Progenitor cell of endocrine pancreas (in vitro differentiated cells): ENCODE data around the gene RNF150. TPM values are rescaled to one million over a fixed set of nuclear protein-coding genes. Genes with fewer than 3 reads are reported as not detected.

Experiments used
- DNase-seq: peaks from one replicate; pipeline ENCODE4 v3.0.0; 2021; ENCODE audit warnings: low spot score; ENCODE audit not compliant: unreplicated experiment
- H3K27ac Mint-ChIP-seq: 2 replicates; pipeline ENCODE4 v1.8.0; 2021; ENCODE audit warnings: mild to moderate bottlenecking, moderate library complexity, mixed read lengths
- H3K27me3 Mint-ChIP-seq: 2 replicates; pipeline ENCODE4 v1.8.0; 2021; ENCODE audit warnings: mixed read lengths
- H3K36me3 Mint-ChIP-seq: 2 replicates; pipeline ENCODE4 v1.8.0; 2022; ENCODE audit warnings: mixed read lengths; ENCODE audit not compliant: insufficient read depth
- H3K4me1 Mint-ChIP-seq: 2 replicates; pipeline ENCODE4 v1.8.0; 2021; ENCODE audit warnings: low read depth, mixed read lengths
- H3K4me3 Mint-ChIP-seq: 2 replicates; pipeline ENCODE4 v1.8.0; 2021; ENCODE audit warnings: low read depth, mild to moderate bottlenecking, moderate library complexity, mixed read lengths
- H3K9me3 Mint-ChIP-seq: 2 replicates; pipeline ENCODE4 v1.8.0; 2021; ENCODE audit warnings: low read depth, mixed read lengths
- total RNA-seq: library from RNA; stranded (reverse); gene quantifications from 2 replicates; pipeline ENCODE4 v1.2.1, GENCODE V29; 2021
- TF ChIP-seq, protein P1 (sequence below): fragments of 200-600 bp; sonication (generic); IDR thresholded peaks from one replicate; pipeline ENCODE4 v1.5.0; 2021; ENCODE audit warnings: antibody characterized with exemption, mild to moderate bottlenecking; ENCODE audit not compliant: unreplicated experiment

Gene RNF150
- total RNA-seq, 1 donor from 2014 or later = 23.1 TPM

DNA sequence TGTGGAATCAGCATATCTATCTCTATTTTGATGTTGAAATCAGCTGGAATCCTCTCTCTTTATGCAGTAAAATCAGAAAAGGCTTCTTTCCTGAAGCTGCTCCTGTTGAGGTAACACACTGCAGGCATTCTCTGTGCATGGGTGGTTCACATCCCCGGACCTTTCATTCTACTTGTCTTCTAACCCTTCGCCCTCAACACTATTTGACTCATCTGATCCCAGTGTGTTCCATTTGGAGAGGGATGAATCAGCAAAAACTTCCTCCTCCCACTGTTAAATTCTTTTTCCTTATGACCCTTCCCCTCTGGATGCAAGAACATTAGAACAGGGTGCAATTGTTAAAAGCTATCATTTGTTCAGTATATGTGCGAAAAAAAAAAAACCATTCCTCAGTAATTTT is 67.4 kb downstream of the RNF150 start:
- Mint-ChIP-seq H3K36me3 (peaks cover 2% of the 10 kb centered on the region), H3K27me3 (no peaks in the 10 kb centered on the region), H3K9me3 (no peaks in the 10 kb centered on the region), H3K4me3 (no peak overlapping the region), H3K27ac (no peak overlapping the region), H3K4me1 (no peaks in the 10 kb centered on the region)
- DNase-seq = no peak
- TF ChIP-seq, protein P1, sequence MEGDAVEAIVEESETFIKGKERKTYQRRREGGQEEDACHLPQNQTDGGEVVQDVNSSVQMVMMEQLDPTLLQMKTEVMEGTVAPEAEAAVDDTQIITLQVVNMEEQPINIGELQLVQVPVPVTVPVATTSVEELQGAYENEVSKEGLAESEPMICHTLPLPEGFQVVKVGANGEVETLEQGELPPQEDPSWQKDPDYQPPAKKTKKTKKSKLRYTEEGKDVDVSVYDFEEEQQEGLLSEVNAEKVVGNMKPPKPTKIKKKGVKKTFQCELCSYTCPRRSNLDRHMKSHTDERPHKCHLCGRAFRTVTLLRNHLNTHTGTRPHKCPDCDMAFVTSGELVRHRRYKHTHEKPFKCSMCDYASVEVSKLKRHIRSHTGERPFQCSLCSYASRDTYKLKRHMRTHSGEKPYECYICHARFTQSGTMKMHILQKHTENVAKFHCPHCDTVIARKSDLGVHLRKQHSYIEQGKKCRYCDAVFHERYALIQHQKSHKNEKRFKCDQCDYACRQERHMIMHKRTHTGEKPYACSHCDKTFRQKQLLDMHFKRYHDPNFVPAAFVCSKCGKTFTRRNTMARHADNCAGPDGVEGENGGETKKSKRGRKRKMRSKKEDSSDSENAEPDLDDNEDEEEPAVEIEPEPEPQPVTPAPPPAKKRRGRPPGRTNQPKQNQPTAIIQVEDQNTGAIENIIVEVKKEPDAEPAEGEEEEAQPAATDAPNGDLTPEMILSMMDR = no peak

DNA sequence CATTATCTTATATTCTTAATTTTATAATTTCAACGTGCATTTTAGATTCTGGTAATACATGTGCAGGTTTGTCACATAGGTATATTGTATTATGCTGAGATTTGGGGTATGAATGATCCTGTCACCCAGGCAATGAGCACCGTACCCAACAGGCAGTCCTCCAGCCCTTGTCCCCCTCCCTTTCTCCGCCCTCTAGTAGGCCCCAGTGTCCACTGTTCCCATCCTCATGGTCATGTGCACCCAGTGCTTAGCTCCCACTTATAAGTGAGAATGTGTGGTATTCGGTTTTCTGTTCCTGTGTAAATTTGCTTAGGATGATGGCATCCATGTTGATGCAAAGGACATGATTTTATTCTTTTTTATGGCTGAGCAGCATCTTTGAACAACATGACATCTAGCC is 70.6 kb downstream of the RNF150 start:
- Mint-ChIP-seq H3K36me3 (no peaks in the 10 kb centered on the region), H3K4me3 (no peak overlapping the region), H3K27me3 (no peaks in the 10 kb centered on the region), H3K9me3 (no peaks in the 10 kb centered on the region), H3K27ac (no peak overlapping the region), H3K4me1 (no peaks in the 10 kb centered on the region)
- TF ChIP-seq, protein P1 = no peak
- DNase-seq = no peak

DNA sequence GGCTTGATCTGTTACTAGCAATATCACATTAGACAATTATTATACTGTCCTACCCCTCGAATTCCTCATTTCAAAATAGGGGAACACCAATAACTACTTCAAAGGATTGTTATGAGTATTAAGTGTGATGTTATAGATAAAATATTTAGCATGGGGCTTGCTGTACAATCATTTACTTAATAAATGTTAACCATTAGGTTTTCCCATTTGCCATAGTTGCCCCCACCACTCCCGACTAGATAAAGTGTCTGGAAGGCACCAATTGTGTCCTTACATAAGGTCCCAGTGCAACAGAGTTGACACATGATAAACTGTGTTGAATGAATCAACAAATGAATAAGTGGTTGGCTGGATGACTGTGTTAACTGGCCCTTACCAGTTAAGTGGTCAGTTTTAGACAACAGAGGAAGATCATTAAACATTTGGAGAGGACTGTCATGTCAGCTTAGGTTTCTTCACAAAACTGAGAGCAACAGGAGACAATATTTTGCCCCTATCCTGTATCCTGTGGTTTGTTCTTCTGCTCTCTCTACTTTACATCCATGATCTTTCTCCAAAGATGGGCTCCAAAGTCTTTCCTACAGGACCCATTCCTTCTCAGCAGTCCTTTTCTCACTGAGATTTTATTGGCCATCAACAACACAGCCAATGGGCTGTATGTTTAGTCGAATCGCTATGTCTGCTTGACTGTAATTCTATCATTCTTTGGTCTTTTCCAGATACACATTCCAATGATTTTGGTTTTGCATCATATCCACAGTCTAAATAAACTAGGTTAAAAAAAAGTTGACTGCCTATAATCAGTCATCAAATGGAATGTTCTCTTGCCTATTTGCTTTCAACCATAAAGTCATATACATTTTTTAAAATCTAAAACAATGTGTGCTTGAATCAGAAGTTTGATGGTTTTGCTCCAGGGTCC is 74.4 kb downstream of the RNF150 start:
- TF ChIP-seq, protein P1 = no peak
- H3K4me3 Mint-ChIP-seq = no peak overlapping the region
- no peaks in the 10 kb centered on the region for H3K36me3 Mint-ChIP-seq
- H3K9me3 Mint-ChIP-seq = no peaks in the 10 kb centered on the region
- no peaks in the 10 kb centered on the region for H3K4me1 Mint-ChIP-seq
- H3K27me3 Mint-ChIP-seq = no peaks in the 10 kb centered on the region
- H3K27ac Mint-ChIP-seq = no peak overlapping the region
- DNase-seq = no peak

DNA sequence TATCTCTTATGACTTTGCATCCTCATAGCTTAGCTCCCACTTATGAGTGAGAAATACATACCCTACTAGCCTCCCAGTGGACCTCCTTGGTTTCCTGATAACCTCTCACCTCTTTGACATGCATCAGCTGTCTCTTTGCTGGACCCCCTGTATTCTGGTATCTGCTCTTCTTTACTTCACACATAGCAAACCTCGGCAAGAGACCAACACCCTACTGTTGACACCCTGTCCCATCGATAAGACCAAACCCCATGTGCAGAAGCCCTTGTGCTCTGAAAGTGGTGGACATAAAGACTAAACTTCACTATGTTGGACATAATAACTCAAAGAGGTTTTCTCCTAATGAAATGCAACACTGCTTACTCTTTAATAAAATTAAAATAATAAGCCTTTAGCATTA is 75.7 kb downstream of the RNF150 start:
- no peaks in the 10 kb centered on the region for H3K9me3 Mint-ChIP-seq
- H3K4me3 Mint-ChIP-seq = no peak overlapping the region
- no peaks in the 10 kb centered on the region for H3K27me3 Mint-ChIP-seq
- TF ChIP-seq, protein P1 = no peak
- no peaks in the 10 kb centered on the region for H3K36me3 Mint-ChIP-seq
- no peaks in the 10 kb centered on the region for H3K4me1 Mint-ChIP-seq
- DNase-seq = no peak
- no peak overlapping the region for H3K27ac Mint-ChIP-seq

DNA sequence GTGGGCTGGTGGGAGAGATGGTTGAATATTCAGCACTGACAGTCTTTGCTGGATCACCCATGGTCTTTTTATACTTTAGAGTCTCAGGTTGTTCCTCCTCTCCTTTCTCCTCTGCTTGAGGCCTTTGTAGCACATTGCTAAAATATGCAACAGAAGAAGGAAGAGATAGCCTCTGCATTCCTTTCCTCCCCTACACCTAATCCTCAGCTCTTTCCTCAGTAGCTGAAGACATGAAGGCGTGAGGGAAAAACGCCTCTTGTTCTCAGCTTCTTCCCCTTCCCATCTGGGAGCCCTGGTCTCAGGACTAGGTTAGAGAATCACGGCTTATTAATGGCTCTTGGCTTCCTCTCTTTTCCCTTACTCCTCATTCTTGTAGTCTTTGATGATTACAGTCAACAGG is 76.8 kb downstream of the RNF150 start:
- Mint-ChIP-seq H3K4me1 (no peaks in the 10 kb centered on the region), H3K9me3 (peaks cover 7% of the 10 kb centered on the region), H3K4me3 (no peak overlapping the region), H3K36me3 (peaks cover 6% of the 10 kb centered on the region), H3K27me3 (no peaks in the 10 kb centered on the region), H3K27ac (no peak overlapping the region)
- TF ChIP-seq, protein P1 = no peak
- no peak for DNase-seq
